Skeletal muscle cell (primary cell): Measurements from ENCODE around the gene SIRT5.

Source experiments
- DNase-seq: peaks from one replicate; pipeline ENCODE4 v3.0.0-alpha.2; 2010; ENCODE audit warnings: low read depth
- H3K4me3 ChIP-seq: 2 replicates; pipeline ENCODE4 v1.5.1; 2011; ENCODE audit warnings: low read depth, mild to moderate bottlenecking, control low read depth, low read length, moderate library complexity

SIRT5 gene

DNA sequence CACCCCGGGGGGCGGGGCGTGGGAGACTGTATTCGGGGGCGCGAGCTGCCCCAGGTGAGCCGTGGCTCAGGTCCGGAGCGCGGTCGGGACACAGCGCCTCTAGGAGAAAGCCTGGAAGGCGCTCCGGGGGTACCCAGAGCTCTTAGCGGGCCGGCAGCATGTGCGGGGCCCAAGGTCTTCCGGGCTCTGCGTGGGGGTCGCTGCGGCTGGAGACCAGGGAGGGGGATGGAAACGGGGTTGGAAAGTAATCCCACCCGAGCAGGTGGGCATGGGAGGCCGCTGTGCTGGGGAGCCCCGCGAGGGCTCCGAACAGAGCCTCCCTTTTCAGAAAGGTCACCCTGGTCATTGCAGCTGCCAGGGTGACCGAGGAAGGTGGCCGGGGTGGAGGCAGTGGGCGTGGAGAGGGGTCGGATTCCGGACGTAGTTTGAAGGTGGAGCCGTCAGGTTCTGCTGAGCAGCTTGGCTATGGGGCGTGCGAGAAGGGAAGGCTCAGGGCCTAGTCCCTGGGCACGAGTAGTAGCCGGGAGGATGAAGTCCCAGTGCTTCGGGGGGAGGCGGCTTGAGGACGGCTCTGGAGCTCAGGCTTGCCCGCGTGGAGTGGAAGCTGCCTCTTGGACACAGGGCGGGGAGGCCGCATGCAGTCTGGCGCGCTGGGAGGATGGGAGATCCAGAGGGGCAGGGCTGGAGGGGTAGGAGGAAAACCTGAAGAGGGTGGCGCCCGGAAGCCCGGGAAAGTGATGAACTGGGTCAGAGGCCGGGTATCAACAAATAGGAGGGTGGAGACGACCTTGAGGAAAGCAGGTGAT, at the start of gene SIRT5:
Gene SIRT5, plus strand, starts transcription at position 31 of the 806 bp plus-strand sequence. CDS start 9,510 bp downstream, outside the sequence.
- peak within 1 kb of the TSS; percentile 85 for H3K4me3 ChIP-seq
- peak; percentile 35 for DNase-seq

DNA sequence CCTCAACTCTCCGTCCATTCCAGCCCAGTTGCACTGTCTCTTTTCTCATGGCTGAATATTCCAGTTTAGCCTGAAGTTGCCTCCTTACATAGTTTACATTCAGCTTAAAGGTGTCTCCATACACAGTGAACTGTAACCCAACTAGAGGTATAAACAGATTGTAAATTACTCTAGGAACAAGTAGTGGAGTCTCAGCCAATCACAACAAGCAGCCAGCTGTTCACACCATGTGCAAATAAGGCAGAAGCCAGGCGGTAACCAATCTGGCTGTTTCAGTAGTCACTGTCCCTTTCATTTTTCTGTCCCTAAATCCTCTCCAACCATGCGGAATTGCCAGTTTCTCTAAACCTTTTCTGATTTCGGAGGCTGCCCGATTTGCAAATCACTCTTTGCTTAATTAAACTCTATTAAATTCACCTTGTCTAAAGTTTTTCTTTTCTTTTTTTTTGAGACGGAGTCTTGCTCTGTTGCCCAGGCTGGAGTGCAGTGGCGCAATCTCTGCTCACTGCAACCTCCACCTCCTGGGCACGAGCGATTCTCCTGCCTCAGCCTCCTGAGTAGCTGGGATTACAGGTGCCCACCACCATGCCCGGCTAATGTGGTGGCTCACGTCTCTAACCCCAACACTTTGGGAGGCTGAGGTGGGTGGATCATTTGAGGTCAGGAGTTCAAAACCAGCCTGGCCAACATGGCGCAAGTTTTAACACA, 49.4 kb upstream of the SIRT5 start:
- H3K4me3 ChIP-seq: no peak overlapping the region
- DNase-seq: no peak

DNA sequence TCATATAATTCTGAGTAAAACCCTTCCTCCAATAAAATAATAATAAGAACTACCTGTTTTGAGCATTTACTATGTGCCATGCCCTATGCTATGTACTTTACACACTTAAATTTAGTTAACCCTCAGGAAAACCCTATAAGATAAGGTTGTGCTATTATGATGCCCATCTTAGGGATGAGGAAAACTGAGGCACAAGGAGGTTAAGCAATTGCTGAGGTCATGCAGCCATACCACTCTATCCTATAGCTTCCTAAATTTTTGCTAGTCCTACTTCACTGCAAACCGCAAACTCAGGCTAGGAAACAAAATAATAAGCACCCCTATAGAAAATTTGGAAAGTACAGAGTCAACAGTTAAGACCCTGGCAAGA, 48.1 kb upstream of the SIRT5 start:
- no peak for DNase-seq

GRCh38 chr6:13526727-13527670, 47.4 kb upstream of the SIRT5 start:
- no peak overlapping the region for H3K4me3 ChIP-seq
- DNase-seq: no peak

More for the DNA sequence above, 48.1 kb upstream of the SIRT5 start:
- H3K4me3 ChIP-seq: no peak overlapping the region

DNA sequence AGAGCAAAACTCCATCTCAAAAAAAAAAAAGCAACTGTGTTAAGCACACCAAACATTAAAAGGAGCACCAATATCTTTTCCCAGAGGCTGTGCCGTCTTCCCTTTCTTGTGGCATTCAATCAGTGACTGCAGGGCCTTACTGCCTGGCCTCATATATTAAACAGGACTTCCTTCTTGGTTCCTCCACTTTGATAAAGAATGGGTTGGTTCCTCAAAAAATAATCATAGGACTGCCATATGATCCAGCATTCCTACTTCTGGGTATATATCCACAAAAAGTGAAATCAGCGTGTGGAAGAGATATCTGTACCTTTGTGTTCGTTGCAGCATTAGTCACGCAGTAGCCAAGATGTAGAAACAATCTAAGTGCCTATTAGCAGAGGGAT, 46.7 kb upstream of the SIRT5 start:
- H3K4me3 ChIP-seq: no peak overlapping the region
- no peak for DNase-seq

DNA sequence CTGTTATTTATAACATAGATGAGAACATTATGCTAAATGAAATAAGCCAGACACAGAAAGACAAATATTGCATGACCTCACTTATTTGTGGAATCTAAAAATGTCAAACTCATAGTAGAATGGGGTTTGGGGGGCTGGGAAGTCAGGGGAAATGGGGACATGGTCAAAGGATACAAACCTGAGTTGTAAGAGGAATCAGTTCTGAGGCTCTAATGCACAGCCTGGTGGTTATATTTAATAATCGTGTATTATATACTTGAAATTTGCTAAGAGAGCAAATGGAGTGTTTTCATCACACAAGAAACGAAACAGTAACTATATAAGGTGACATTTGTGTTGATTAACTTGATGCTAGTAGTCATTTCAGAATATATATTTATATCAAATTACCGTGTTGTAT, 46.2 kb upstream of the SIRT5 start:
- no peak overlapping the region for H3K4me3 ChIP-seq
- no peak for DNase-seq

DNA sequence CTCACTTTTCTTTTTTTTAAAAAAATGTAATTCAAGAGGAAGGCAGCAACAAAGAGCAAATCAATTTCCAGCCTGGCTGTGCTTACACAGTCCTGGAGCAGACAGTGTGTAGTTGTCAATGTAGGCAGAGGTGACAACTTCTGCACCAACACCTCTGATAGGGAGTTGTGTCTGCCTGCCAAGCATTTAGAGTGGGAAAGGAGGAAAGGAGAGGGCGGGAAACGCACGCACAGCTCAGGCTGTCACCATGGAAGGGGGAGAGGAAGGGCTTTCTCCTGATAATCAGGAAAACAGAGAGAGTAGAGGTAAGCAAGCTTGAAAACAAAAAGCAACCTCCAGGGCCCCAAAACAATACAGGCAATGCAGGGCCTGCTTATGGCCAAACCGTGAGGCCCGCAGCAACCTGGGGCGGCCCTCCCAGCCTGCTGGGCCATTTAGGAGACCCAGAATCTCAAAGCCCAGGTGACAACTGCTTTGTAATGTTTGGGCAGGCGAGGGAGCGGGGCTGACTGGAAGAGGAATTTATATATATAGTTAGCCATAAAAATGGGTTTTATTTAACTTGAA, 45.5 kb upstream of the SIRT5 start:
- DNase-seq: no peak
- no peak overlapping the region for H3K4me3 ChIP-seq

DNA sequence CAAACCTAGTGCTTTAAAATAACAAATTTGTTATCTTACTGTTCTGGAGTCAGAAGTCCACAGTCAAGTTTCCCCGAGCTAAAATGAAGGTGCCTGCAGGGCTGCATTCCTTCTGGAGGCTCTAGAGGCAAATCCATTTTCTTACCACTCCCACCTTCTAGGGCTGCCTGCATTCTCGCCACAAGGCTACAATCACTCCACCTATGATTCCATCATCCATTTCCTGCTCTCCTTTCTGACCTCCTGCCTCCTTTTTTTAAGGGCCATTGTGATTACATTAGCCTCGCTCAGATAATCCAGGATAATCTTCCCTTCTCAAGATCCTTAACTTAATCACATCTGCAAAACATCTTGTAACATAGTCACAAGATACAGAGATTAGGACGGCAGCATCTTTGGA, 42.4 kb upstream of the SIRT5 start:
- no peak for DNase-seq
- no peak overlapping the region for H3K4me3 ChIP-seq

DNA sequence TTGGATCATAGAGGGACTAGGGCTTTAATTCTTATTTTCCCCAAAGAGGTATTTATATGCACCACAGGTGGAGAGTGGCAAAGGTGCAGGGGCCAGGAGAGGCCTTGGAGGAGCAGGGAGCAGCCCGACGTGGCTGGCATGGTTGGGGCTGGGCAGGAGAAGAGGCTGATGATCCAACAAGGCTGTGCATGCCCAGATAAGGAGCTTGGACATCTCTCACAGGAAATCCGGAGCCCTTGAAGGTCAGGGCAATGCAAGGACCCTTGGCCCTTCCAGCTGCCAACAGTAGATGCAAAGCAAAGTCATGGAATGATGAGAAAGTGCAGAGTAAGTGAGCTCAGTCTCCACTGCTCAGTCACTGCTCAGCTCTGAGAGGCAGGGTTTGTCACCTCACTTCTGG, 39.9 kb upstream of the SIRT5 start:
- no peak overlapping the region for H3K4me3 ChIP-seq
- DNase-seq: no peak

GRCh38 chr6:13535306-13535705, 39.1 kb upstream of the SIRT5 start:
- H3K4me3 ChIP-seq: no peak overlapping the region
- no peak for DNase-seq

DNA sequence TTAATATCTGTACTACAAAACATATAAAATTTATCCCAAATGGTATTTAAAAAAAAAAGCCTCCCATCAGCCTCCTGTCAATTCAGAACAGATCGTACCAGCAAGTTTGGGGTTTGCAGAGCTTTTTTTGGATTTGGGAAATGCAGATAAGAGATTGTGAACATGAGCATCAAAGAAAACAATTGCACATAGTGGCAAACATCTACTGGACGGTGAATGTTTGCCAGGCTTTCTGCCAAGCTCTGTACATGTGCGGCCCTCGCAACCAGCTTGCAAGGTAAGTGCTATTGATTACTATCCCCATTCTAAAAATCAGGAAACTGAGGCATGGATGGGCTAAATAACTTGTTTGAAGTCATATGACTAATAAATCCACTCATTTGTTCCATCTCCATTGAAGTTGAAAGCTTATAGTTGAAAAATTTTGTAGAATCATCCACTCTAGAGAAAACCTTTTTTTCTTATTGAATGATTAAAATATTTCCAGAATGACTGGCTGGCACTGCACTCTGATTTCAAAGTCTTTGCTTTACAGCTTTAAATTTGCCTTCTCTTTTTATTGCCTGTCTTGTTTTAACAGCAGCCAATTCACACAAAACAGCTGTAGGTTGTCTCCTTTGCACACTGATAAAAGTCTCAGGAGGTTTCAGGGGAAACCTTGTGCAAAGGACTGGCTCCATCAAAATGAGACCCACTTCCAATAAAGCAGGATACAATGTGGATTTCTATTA, 37.4 kb upstream of the SIRT5 start:
- no peak for DNase-seq
- H3K4me3 ChIP-seq: no peak overlapping the region

DNA sequence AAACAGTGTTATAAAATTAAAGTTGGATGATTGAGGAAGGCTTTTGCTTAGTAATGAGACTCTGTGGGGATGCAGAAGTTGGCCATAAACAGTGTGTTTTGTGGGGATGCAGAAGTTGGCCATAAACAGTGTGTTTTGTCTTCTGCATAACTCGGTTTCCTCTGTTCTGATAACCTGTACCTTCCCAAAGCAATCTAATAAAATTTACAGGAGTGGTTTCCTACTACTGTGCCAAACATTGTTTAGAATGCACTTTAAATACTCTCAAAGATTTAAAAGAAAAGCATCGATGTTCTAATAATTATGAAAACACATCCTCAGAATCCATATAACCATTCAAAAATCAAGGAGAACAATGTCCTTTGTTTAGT, 36.9 kb upstream of the SIRT5 start:
- no peak for DNase-seq
- H3K4me3 ChIP-seq: no peak overlapping the region

DNA sequence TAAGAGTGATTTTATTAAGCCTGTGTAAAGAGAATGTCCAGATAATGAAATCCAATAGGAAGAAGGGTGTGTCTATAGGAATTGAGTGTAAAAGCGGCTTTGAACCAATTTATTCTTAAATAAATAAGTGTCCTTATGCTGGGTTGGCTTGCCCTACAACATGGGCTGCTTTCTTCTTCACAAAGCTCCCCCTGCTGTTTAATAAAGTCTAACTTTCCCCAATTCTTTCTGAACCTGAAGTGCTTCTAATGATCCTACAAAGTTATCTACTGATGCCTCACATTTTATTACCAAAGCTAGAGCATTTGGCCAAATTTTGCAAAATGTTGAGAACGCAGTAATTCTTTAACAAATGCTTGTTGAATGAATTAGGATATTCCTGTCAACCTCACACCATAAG, 36.3 kb upstream of the SIRT5 start:
- DNase-seq: peak; percentile 24
- no peak overlapping the region for H3K4me3 ChIP-seq

DNA sequence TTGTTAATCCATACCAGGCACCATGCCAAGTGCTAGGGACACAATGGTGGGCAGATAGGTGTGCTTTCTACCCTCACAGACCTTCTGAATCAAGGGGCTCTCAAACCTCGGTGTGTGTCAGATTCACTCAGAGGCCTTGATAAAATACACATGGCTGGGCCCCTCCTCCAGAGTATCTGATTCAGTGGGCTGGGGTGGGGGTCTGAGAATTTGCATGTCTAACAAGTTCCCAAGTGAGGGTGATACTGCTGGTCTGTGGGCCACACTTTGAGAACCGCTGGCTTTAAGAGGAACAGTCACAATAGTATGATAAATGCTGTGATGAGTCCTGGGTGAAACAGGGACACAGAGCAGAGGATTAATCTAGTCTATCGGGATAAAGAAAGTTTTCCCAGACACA, 35.8 kb upstream of the SIRT5 start:
- no peak overlapping the region for H3K4me3 ChIP-seq
- DNase-seq: no peak

DNA sequence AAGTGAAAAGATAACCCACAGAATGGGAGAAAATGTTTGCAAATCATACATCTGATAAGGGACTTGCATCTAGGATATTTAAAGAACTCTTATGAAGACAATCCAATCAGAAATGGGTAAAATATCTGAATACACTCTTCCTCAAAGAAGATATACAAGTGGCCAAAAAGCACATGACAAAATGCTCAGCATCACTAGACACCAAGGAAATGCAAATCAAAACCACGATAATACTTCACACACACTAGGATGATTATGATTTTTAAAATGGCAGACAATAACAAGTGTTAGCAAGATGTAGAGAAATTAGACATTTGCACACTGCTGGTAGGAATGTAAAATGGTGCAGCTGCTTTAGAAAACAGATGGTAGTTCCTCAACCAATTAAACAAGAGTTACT, 34.8 kb upstream of the SIRT5 start:
- DNase-seq: no peak

DNA sequence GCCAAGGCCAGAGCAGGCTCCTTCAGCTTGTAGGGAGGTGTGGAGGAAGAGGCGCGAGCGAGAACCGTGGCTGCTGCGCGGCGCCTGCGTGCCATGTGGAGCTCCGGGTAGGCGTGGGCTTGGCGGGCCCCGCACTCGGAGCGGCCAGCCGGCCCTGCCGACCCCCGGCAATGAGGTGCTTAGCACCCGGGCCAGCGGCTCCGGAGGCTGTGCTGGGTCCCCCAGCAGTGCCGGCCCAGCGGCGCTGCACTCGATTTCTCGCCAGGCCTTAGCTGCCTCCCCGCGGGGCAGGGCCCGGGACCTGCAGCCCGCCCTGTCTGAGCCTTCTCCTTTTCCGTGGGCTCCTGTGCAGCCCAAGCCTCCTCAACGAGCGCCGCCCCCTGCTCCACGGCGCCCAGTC, 32.9 kb upstream of the SIRT5 start:
- H3K4me3 ChIP-seq: no peak overlapping the region
- no peak for DNase-seq

More for the DNA sequence above, 34.8 kb upstream of the SIRT5 start:
- H3K4me3 ChIP-seq: no peak overlapping the region

GRCh38 chr6:13544454-13545186, 29.8 kb upstream of the SIRT5 start:
- DNase-seq: no peak
- H3K4me3 ChIP-seq: no peak overlapping the region

- no peak overlapping the region for H3K4me3 ChIP-seq
- no peak for DNase-seq
Measured at GRCh38 chr6:13545885-13546284, 28.5 kb upstream of the SIRT5 start.
